HG03565 (cell line): Measurements from ENCODE around the gene RFLNA.
"Not testable (repeated sequence)": the region's sequence is repeated elsewhere in the genome, so short reads cannot be mapped to it uniquely, and the experiment has no call there.

ENCODE experiments used
- ATAC-seq: cut with Tn5 transposase; IDR thresholded peaks from one replicate; pipeline ENCODE4 v1.9.1; 2021; ENCODE audit warnings: mild to moderate bottlenecking, moderate library complexity; ENCODE audit not compliant: unreplicated experiment

The RFLNA gene

GRCh38 chr12:124318278-124319020 lies 23.6 kb downstream of the RFLNA start:
- no peak for ATAC-seq

- no peak for ATAC-seq
Observed at GRCh38 chr12:124319368-124320050, 24.6 kb downstream of the RFLNA start.

GRCh38 chr12:124321040-124321481 lies 26.2 kb downstream of the RFLNA start:
- ATAC-seq = no peak

GRCh38 chr12:124321556-124322270 lies 26.8 kb downstream of the RFLNA start:
- no peak for ATAC-seq

- no peak for ATAC-seq
Observed at GRCh38 chr12:124322271-124322998, 27.5 kb downstream of the RFLNA start.

GRCh38 chr12:124322999-124323328 lies 28.1 kb downstream of the RFLNA start:
- ATAC-seq = not testable (repeated sequence)

GRCh38 chr12:124323771-124324530 lies 29.1 kb downstream of the RFLNA start:
- ATAC-seq = no peak

GRCh38 chr12:124324803-124325705 lies 30.2 kb downstream of the RFLNA start:
- no peak for ATAC-seq

- no peak for ATAC-seq
Observed at GRCh38 chr12:124326104-124326503, 31.2 kb downstream of the RFLNA start.

GRCh38 chr12:124326871-124327270 lies 32.0 kb downstream of the RFLNA start:
- no peak for ATAC-seq

GRCh38 chr12:124327362-124328043 lies 32.6 kb downstream of the RFLNA start:
- no peak for ATAC-seq

- ATAC-seq = no peak
Observed at GRCh38 chr12:124328116-124328515, 33.2 kb downstream of the RFLNA start.

GRCh38 chr12:124328636-124329035 lies 33.7 kb downstream of the RFLNA start:
- no peak for ATAC-seq

GRCh38 chr12:124332058-124332672 lies 37.3 kb downstream of the RFLNA start:
- no peak for ATAC-seq

GRCh38 chr12:124332900-124333299 lies 38.0 kb downstream of the RFLNA start:
- no peak for ATAC-seq

GRCh38 chr12:124333724-124334123 lies 38.8 kb downstream of the RFLNA start:
- ATAC-seq = no peak

- ATAC-seq = no peak
Observed at GRCh38 chr12:124334266-124334665, 39.4 kb downstream of the RFLNA start.

GRCh38 chr12:124334976-124335375 lies 40.1 kb downstream of the RFLNA start:
- ATAC-seq = no peak
